HG03103 (cell line): ENCODE data around the gene OR14C36.
"Not testable (repeated sequence)": the region's sequence is repeated elsewhere in the genome, so short reads cannot be mapped to it uniquely, and the experiment has no call there.

Experiments used
- ATAC-seq: cut with Tn5 transposase; IDR thresholded peaks from one replicate; pipeline ENCODE4 v1.9.1; 2021; ENCODE audit warnings: low read depth; ENCODE audit not compliant: unreplicated experiment

The OR14C36 gene

GRCh38 chr1:248348475-248348874 is at the start of gene OR14C36:
OR14C36 (plus strand) TSS chr1:248348775; CDS start chr1:248348775, 0 bp downstream.
- ATAC-seq = no peak

- no peak for ATAC-seq
These were observed 45.3 kb upstream of the OR14C36 start, which contains the start of gene OR2T12 for GRCh38 chr1:248303324-248303723. OR2T12 (minus strand) TSS chr1:248303424; CDS start chr1:248295578, 7,846 bp downstream.

- ATAC-seq = not testable (repeated sequence)
These were observed 42.9 kb upstream of the OR14C36 start for GRCh38 chr1:248305672-248306071.

- no peak for ATAC-seq
These were observed 42.5 kb upstream of the OR14C36 start for GRCh38 chr1:248306103-248306502.

- not testable (repeated sequence) for ATAC-seq
These were observed 41.8 kb upstream of the OR14C36 start for GRCh38 chr1:248306740-248307139.

GRCh38 chr1:248316796-248317195 is 31.8 kb upstream of the OR14C36 start:
- ATAC-seq = no peak

GRCh38 chr1:248324468-248324867 is 24.1 kb upstream of the OR14C36 start, which contains the start of gene OR2M7:
OR2M7 (minus strand) TSS chr1:248324568; CDS start chr1:248324568, 0 bp downstream.
- ATAC-seq = no peak

GRCh38 chr1:248343451-248343850 is 5.1 kb upstream of the OR14C36 start:
- ATAC-seq = no peak

GRCh38 chr1:248359415-248359814 is 10.8 kb downstream of the OR14C36 start:
- no peak for ATAC-seq

GRCh38 chr1:248361121-248361715 is 12.6 kb downstream of the OR14C36 start, which contains the start of gene OR2T4:
OR2T4 (plus strand) TSS chr1:248361665; CDS start chr1:248361665, 0 bp downstream.
- no peak for ATAC-seq

GRCh38 chr1:248366609-248367008 is 18.0 kb downstream of the OR14C36 start:
- no peak for ATAC-seq

GRCh38 chr1:248372394-248372793 is 23.8 kb downstream of the OR14C36 start:
- ATAC-seq = no peak

- no peak for ATAC-seq
These were observed 25.2 kb downstream of the OR14C36 start for GRCh38 chr1:248373761-248374160.

- no peak for ATAC-seq
These were observed 26.9 kb downstream of the OR14C36 start, which contains the start of gene OR2T6 for GRCh38 chr1:248375446-248375845. OR2T6 (plus strand) TSS chr1:248375746; CDS start chr1:248387609, 11,863 bp downstream.

GRCh38 chr1:248376916-248377315 is 28.3 kb downstream of the OR14C36 start:
- no peak for ATAC-seq

GRCh38 chr1:248380854-248381253 is 32.3 kb downstream of the OR14C36 start:
- no peak for ATAC-seq

GRCh38 chr1:248388426-248388825 is 39.9 kb downstream of the OR14C36 start:
- ATAC-seq = no peak

GRCh38 chr1:248393050-248393449 is 44.5 kb downstream of the OR14C36 start:
- no peak for ATAC-seq
